Esophagus squamous epithelium (tissue), 4 donors: ENCODE measurements around the gene MRPL38.
A peak's percentile ranks its signal among the peaks of the same experiment; 100 is the strongest.

ENCODE experiments used
- CTCF ChIP-seq, 6 experiments: fragments of 450-650 bp in 4 of 6; fragments of 200-600 bp in 2 of 6; sonication (generic) in 2 of 6; IDR thresholded peaks; one replicate each; pipeline ENCODE4 v1.5.1; 2016 to 2019; ENCODE audit warnings: antibody characterized with exemption in 6 of 6, mild to moderate bottlenecking in 4 of 6, moderate library complexity in 4 of 6
- POLR2A ChIP-seq, 4 donors: fragments of 450-650 bp; IDR thresholded peaks; one replicate each; pipeline ENCODE4 v1.6.1; 2017; ENCODE audit warnings: antibody characterized with exemption in 4 of 4, mild to moderate bottlenecking in 4 of 4, moderate library complexity in 3 of 4

- TF ChIP-seq CTCF (IDR thresholded peaks at IDR 0.05): peak in 5 of 6 experiments; percentile 32 to 59 (median 51)
- peak in 3 of 4 donors; percentile 96 to 99 (median 97) for TF ChIP-seq POLR2A (IDR thresholded peaks at IDR 0.05)
Measured at GRCh38 chr17:75855310-75856061, 49.2 kb downstream of the MRPL38 start, which contains the start of gene WBP2.
